HepG2 (cell line): ENCODE results near the gene ACSL1. TPM values are rescaled to one million over a fixed set of nuclear protein-coding genes. Genes with fewer than 3 reads are reported as not detected.

ENCODE experiments used
- ATAC-seq: fragments of 200-7000 bp; cut with Tn5 transposase; 3 replicates; pipeline ENCODE4 v1.9.1; 2020; ENCODE audit warnings: mild to moderate bottlenecking, moderate library complexity
- BruUV-seq: library from RNA; stranded (reverse); fragments of 400-500 nt; replicated peaks from 2 replicates; lab custom pipeline; 2021; lab: Mats Ljungman, UMichigan
- CTCF ChIA-PET: fragments of 300-600 bp; formaldehyde crosslinking; extraction: SDS; loops from one replicate; lab custom pipeline; 2021; ENCODE audit warnings: low total read pairs, inconsistent platforms, low intra/inter-chr PET ratio; lab: Yijun Ruan, JAX
- POLR2A ChIA-PET: fragments of 350-600 bp; sonication (Branson Sonifier 250); formaldehyde crosslinking; loops from one replicate; lab custom pipeline; 2020; ENCODE audit warnings: antibody characterized with exemption, inconsistent platforms; lab: Yijun Ruan, JAX
- DNase-seq: peaks from one replicate; pipeline ENCODE4 v3.0.0-alpha.2; 2015; ENCODE audit warnings: low spot score
- FAIRE-seq: peaks from 3 replicates; lab custom pipeline; 2011; peaks lifted over from hg19 to GRCh38; lab: Jason Lieb, UNC
- H2AFZ ChIP-seq: one replicate; pipeline ENCODE4 v1.6.1; 2011; ENCODE audit warnings: low read length, inconsistent platforms
- H3K27ac ChIP-seq: fragments of 300-600 bp; 3 replicates; pipeline ENCODE4 v1.8.0; 2011; ENCODE audit warnings: mixed run types, mild to moderate bottlenecking, mixed read lengths, low read length, inconsistent platforms; ENCODE audit not compliant: insufficient read depth; ENCODE audit errors: extremely low read length
- H3K27me3 ChIP-seq, 2 experiments: fragments of 200-600 bp in 1 of 2; 2 replicates in 1 of 2; 3 replicates in 1 of 2; pipeline versions ENCODE4 v1.6.0 to v1.8.0; 2011; ENCODE audit warnings: low read length in 2 of 2, mild to moderate bottlenecking in 2 of 2, moderate library complexity in 2 of 2, inconsistent platforms in 1 of 2; ENCODE audit not compliant: insufficient read depth in 2 of 2, control insufficient read depth in 1 of 2
- H3K36me3 ChIP-seq, 2 experiments: fragments of 200-600 bp in 1 of 2; replicated peaks in 1 of 2; 2 replicates in 1 of 2; 3 replicates in 1 of 2; pipeline versions ENCODE4 v1.5.1 to v1.8.0; 2011; ENCODE audit warnings: low read length in 2 of 2, inconsistent platforms in 1 of 2; ENCODE audit not compliant: insufficient read depth in 2 of 2, control insufficient read depth in 1 of 2
- H3K4me1 ChIP-seq: 2 replicates; pipeline ENCODE4 v1.5.1; 2012; ENCODE audit warnings: low read length, inconsistent platforms; ENCODE audit not compliant: insufficient read depth
- H3K4me2 ChIP-seq: 2 replicates; pipeline ENCODE4 v1.6.0; 2011; ENCODE audit warnings: low read depth, low read length, inconsistent platforms
- H3K4me3 ChIP-seq, 3 experiments: fragments of 200-600 bp in 1 of 3; sonication (generic), shearing (Covaris generic) in 1 of 3; replicated peaks in 1 of 3; 2 replicates each; pipeline ENCODE4 v1.5.1; 2011 to 2016; ENCODE audit warnings: low read length in 3 of 3, inconsistent platforms in 2 of 3, low read depth in 2 of 3, mild to moderate bottlenecking in 2 of 3, control low read depth in 1 of 3, mixed read lengths in 1 of 3; ENCODE audit not compliant: insufficient read depth in 1 of 3
- H3K79me2 ChIP-seq: one replicate; pipeline ENCODE4 v1.6.1; 2011; ENCODE audit warnings: low read length, inconsistent platforms; ENCODE audit not compliant: insufficient read depth
- H3K9ac ChIP-seq: 2 replicates; pipeline ENCODE4 v1.6.0; 2011; ENCODE audit warnings: mild to moderate bottlenecking, low read depth, low read length, inconsistent platforms; ENCODE audit not compliant: insufficient read depth
- H3K9me3 ChIP-seq: 2 replicates; pipeline ENCODE4 v1.5.1; 2012; ENCODE audit warnings: mild to moderate bottlenecking, low read length
- H4K20me1 ChIP-seq: 2 replicates; pipeline ENCODE4 v1.6.0; 2011; ENCODE audit warnings: inconsistent platforms, mild to moderate bottlenecking, low read length, moderate library complexity; ENCODE audit not compliant: insufficient read depth
- ETS1 ChIP-seq: sonication (generic); formaldehyde crosslinking; IDR thresholded peaks from 2 replicates; pipeline ENCODE4 v1.4.0; 2020; ENCODE audit warnings: missing genetic modification reagents
- FOXO1 ChIP-seq: sonication (generic); formaldehyde crosslinking; IDR thresholded peaks from 2 replicates; pipeline ENCODE4 v1.4.0; 2020; ENCODE audit warnings: missing genetic modification reagents
- GPN1 ChIP-seq: sonication (generic); formaldehyde crosslinking; IDR thresholded peaks from 2 replicates; pipeline ENCODE4 v1.5.1; 2020; ENCODE audit warnings: missing genetic modification reagents, borderline replicate concordance
- KDM4B ChIP-seq: sonication (generic); formaldehyde crosslinking; IDR thresholded peaks from 2 replicates; pipeline ENCODE4 v1.4.0; 2020; ENCODE audit warnings: missing genetic modification reagents
- KLF16 ChIP-seq, 2 experiments: sonication (generic) in 1 of 2; formaldehyde crosslinking in 1 of 2; IDR thresholded peaks; 2 replicates each; pipeline versions ENCODE4 v1.6.1 to v1.8.0; 2016 to 2023; ENCODE audit warnings: missing genetic modification reagents in 2 of 2, missing compliant biosample characterization in 1 of 2
- MEIS1 ChIP-seq: sonication (generic); formaldehyde crosslinking; IDR thresholded peaks from 2 replicates; pipeline ENCODE4 v1.9.0; 2021; ENCODE audit warnings: mild to moderate bottlenecking, missing genetic modification reagents, moderate library complexity, borderline replicate concordance
- NCOA5 ChIP-seq: sonication (generic); formaldehyde crosslinking; IDR thresholded peaks from 2 replicates; pipeline ENCODE4 v1.4.0; 2020; ENCODE audit warnings: missing genetic modification reagents
- RXRA ChIP-seq: sonication (generic); formaldehyde crosslinking; IDR thresholded peaks from 2 replicates; pipeline ENCODE4 v1.5.1; 2020; ENCODE audit warnings: missing genetic modification reagents
- TBP ChIP-seq: sonication (generic); formaldehyde crosslinking; IDR thresholded peaks from 2 replicates; pipeline ENCODE4 v1.5.0; 2020; ENCODE audit warnings: missing genetic modification reagents
- TFDP2 ChIP-seq: sonication (generic); formaldehyde crosslinking; IDR thresholded peaks from 2 replicates; pipeline ENCODE4 v1.4.0; 2020; ENCODE audit warnings: missing genetic modification reagents
- TRIM24 ChIP-seq: sonication (generic); formaldehyde crosslinking; IDR thresholded peaks from 2 replicates; pipeline ENCODE4 v1.8.0; 2022; ENCODE audit warnings: mild to moderate bottlenecking, missing genetic modification reagents
- XBP1 ChIP-seq: sonication (generic); formaldehyde crosslinking; IDR thresholded peaks from 2 replicates; pipeline ENCODE4 v1.5.0; 2020; ENCODE audit warnings: missing genetic modification reagents
- ZMYM3 ChIP-seq: sonication (generic); formaldehyde crosslinking; IDR thresholded peaks from 2 replicates; pipeline ENCODE4 v1.5.1; 2020; ENCODE audit warnings: mild to moderate bottlenecking, missing genetic modification reagents
- ZNF17 ChIP-seq: sonication (generic); formaldehyde crosslinking; IDR thresholded peaks from 2 replicates; pipeline ENCODE4 v1.5.0; 2020; ENCODE audit warnings: mild to moderate bottlenecking, missing genetic modification reagents
- ZNF75D ChIP-seq: sonication (generic); formaldehyde crosslinking; IDR thresholded peaks from 2 replicates; pipeline ENCODE4 v1.8.1; 2023; ENCODE audit warnings: missing genetic modification reagents, mild to moderate bottlenecking, borderline replicate concordance
- ZNF879 ChIP-seq: sonication (generic); formaldehyde crosslinking; IDR thresholded peaks from 2 replicates; pipeline ENCODE4 v1.8.1; 2023; ENCODE audit warnings: missing genetic modification reagents
- ZNF891 ChIP-seq: sonication (generic); formaldehyde crosslinking; IDR thresholded peaks from 2 replicates; pipeline ENCODE4 v1.5.0; 2020; ENCODE audit warnings: mild to moderate bottlenecking, missing genetic modification reagents
- ZSCAN22 ChIP-seq: sonication (generic); formaldehyde crosslinking; IDR thresholded peaks from 2 replicates; pipeline ENCODE4 v1.4.0; 2020; ENCODE audit warnings: mild to moderate bottlenecking, missing genetic modification reagents
- WGBS: methylation state at CpG from one replicate; pipeline ENCODE4 v1.1.6; 2017; ENCODE audit warnings: low lambda C conversion rate; 5-methylcytosine and 5-hydroxymethylcytosine counted together
- in situ Hi-C: cut with HindIII; loops from 2 replicates; pipeline ENCODE4 v1.10.0; 2017; ENCODE audit warnings: low pct_unique_long_range_greater_than_20kb; ENCODE audit not compliant: extremely low pct_ligation_motif_present
- intact Hi-C: fragments of 100-400 bp; cut with micrococcal nuclease; formaldehyde crosslinking; loops from one replicate; pipeline ENCODE4 v1.10.0; 2022; ENCODE audit not compliant: unreplicated experiment
- polyA plus RNA-seq, 8 experiments: library from polyadenylated mRNA; depleted of rRNA in 3 of 8; stranded (reverse) in 7 of 8; unstranded in 1 of 8; fragments of >200 nt; fragmentation: Illumina TruSeq in 4 of 8; extraction: Trizol in 4 of 8; gene quantifications; 2 replicates each; pipeline versions ENCODE4 v1.2.1 to v1.2.3, GENCODE V29; 2011 to 2016; ENCODE audit warnings: low read depth in 4 of 8, missing spikeins in 1 of 8, mixed read lengths in 1 of 8; ENCODE audit not compliant: insufficient read depth in 1 of 8
- total RNA-seq, 5 experiments: library from RNA; depleted of rRNA; stranded (reverse); fragments of >200 nt; fragmentation: Illumina TruSeq; extraction: Trizol; gene quantifications; 2 replicates each; pipeline ENCODE4 v1.2.3, GENCODE V29; 2016; ENCODE audit warnings: low read depth in 1 of 5
- TF ChIP-seq, protein P1 (sequence below): sonication (generic); formaldehyde crosslinking; IDR thresholded peaks from 2 replicates; pipeline ENCODE4 v1.8.0; 2022; ENCODE audit warnings: missing genetic modification reagents, low read depth, mild to moderate bottlenecking, borderline replicate concordance

Gene ACSL1
- total and polyA plus RNA-seq, 2 of the 13 experiments (the other 11 are each of a cell fraction or from before 2014, with no cell fraction given), result 10.0 to 29.8 TPM

DNA sequence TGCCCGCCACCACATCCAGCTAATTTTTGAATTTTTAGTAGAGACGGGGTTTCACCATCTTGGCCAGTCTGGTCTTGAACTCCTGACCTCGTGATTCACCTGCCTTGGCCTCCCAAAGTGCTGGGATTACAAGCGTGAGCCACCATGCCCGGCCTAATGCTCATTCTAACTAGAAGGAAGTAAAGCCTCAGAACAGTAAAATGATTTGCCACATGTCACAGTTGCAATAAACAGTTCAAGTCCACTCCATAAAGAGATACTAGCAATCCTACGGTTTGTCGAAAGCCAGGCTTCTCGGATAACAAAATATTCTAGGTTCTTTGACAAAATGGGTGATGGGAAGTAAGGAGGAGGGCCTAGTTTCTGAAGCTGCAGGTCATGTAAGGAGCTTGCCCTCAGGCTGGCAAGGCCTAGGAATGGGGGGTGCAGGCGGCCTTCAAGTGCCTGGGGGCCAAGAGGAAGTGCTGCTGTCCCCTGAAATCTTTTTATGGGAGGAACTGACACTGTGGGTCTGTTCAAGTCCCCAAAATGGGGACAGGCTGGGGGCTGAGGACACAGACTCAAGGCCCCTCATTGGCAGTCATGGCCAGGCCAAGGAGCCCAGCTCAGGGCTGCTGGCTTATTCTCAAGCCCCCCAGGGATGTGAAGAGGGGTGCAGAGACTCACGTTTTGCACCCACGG, 31.8 kb upstream of the ACSL1 start:
- Histone ChIP-seq H4K20me1 (no peaks in the 10 kb centered on the region), H3K79me2 (no peaks in the 10 kb centered on the region), H2AFZ (no peak overlapping the region), H3K9me3 (no peaks in the 10 kb centered on the region), H3K4me1 (peaks cover 7% of the 10 kb centered on the region; the same call in 1 of the 2 replicates), H3K27ac (no peak overlapping the region)
- POLR2A ChIA-PET, result no interaction called here
- in situ Hi-C loops (no loop called here), intact Hi-C loops (no loop called here)
- DNase-seq, result no peak
- WGBS, result 68% methylated on average over 10 of the region's 11 CpGs
- TF ChIP-seq TRIM24 (CRISPR knock-in tag), result no peak
- TF ChIP-seq, protein P1, sequence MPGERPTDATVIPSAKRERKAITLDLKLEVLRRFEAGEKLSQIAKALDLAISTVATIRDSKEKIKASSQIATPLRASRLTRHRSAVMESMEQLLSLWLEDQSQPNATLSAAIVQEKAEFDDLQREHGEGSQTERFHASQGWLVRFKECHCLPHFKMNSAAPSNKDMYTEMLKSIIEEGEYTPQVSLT (CRISPR knock-in tag), result no peak
- TF ChIP-seq XBP1 (CRISPR knock-in tag), result no peak
- no peak for TF ChIP-seq TBP (CRISPR knock-in tag)
- no peak for TF ChIP-seq ZNF891 (CRISPR knock-in tag)
- TF ChIP-seq KDM4B, result no peak
- TF ChIP-seq ZMYM3 (CRISPR knock-in tag), result no peak
- TF ChIP-seq KLF16 (CRISPR knock-in tag; IDR thresholded peaks at IDR 0.05), result no peak
- no peak for TF ChIP-seq MEIS1
- no peak for TF ChIP-seq ZNF879 (CRISPR knock-in tag)
- TF ChIP-seq ZNF17, result no peak
- TF ChIP-seq ZNF75D, result no peak
- no peak for TF ChIP-seq ETS1 (CRISPR knock-in tag)
- no peak for TF ChIP-seq FOXO1
- TF ChIP-seq ZSCAN22, result no peak
- TF ChIP-seq RXRA (CRISPR knock-in tag), result no peak
- no peak for TF ChIP-seq NCOA5 (CRISPR knock-in tag)
- TF ChIP-seq TFDP2 (CRISPR knock-in tag), result no peak
- TF ChIP-seq GPN1 (CRISPR knock-in tag), result no peak
- TF ChIP-seq, all 625 proteins: peak for 0
- no peak for ATAC-seq
- FAIRE-seq, result no peak
- Histone ChIP-seq H3K4me2 (no peak overlapping the region), H3K9ac (no peak overlapping the region), H3K4me3 (no peak overlapping the region), H3K27me3 (no peaks in the 10 kb centered on the region), H3K36me3 (no peaks in the 10 kb centered on the region)
- BruUV-seq, result no TSS peak
- CTCF ChIA-PET, result no interaction called here
